GM12801 (cell line): Measurements from ENCODE around the gene SUCLG2.

ENCODE experiments used
- TF ChIP-seq, protein P1 (sequence below): IDR thresholded peaks from one replicate; pipeline ENCODE4 v1.5.1; 2011; ENCODE audit warnings: control low read depth; ENCODE audit not compliant: insufficient read length; ENCODE audit errors: extremely low read depth

The SUCLG2 gene

DNA sequence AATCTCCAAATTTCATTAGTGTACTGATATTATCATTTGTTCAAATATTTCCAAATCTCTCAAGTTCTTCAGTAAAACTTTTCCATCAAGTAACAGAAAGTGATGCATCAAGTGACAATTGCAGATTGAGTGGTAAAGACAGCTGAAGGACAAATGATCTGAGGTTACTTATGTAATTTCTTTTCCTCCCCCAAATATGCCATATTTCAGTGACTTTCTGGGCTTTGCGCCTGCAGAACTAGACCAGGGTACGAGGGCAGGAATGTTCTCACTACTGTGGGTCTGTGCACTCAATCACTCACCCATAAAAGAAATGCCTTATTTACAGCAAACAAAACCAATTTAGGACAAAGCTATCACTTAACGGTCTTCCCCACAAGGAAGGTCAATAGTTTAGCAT is 4.7 kb downstream of the SUCLG2 start:
- TF ChIP-seq, protein P1, sequence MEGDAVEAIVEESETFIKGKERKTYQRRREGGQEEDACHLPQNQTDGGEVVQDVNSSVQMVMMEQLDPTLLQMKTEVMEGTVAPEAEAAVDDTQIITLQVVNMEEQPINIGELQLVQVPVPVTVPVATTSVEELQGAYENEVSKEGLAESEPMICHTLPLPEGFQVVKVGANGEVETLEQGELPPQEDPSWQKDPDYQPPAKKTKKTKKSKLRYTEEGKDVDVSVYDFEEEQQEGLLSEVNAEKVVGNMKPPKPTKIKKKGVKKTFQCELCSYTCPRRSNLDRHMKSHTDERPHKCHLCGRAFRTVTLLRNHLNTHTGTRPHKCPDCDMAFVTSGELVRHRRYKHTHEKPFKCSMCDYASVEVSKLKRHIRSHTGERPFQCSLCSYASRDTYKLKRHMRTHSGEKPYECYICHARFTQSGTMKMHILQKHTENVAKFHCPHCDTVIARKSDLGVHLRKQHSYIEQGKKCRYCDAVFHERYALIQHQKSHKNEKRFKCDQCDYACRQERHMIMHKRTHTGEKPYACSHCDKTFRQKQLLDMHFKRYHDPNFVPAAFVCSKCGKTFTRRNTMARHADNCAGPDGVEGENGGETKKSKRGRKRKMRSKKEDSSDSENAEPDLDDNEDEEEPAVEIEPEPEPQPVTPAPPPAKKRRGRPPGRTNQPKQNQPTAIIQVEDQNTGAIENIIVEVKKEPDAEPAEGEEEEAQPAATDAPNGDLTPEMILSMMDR, result no peak

DNA sequence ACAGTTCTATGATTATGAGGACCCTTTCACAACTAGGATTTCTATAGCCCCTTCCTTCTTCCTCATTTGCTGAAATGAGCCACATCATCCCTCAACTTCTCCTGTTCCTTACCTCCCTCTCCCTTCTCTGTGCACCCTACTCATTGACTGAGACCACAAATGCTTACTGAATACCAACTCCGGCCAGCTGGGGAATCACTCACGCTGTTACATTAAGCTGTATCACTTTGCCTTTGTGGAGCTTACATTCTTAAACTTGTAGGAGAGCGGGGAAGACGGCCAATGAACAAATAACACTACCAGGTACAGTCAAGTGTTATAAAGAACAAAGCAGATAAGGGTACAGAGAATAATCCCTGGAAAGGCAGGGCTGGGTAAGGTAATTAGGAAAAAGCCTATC is 5.7 kb downstream of the SUCLG2 start:
- TF ChIP-seq, protein P1, result no peak

DNA sequence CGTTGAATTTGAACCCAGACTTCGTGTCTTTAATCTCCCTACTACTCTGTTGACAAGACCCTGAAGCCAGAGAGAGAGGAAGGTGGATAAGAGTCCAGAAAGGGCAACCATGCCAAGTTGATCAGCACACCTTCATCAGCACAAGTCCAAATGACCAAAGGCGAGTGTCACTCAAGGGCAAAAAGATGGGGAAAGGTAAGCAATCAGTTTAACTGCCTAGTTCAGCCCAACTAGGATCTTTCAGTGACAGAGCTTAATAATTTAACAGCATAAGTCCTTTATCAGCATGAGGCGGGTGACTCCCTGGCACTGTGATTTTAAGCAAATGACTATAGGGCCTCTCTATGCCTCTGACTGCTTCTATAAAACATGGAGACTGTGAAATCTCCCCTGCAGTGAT is 6.2 kb downstream of the SUCLG2 start:
- TF ChIP-seq, protein P1, result no peak

DNA sequence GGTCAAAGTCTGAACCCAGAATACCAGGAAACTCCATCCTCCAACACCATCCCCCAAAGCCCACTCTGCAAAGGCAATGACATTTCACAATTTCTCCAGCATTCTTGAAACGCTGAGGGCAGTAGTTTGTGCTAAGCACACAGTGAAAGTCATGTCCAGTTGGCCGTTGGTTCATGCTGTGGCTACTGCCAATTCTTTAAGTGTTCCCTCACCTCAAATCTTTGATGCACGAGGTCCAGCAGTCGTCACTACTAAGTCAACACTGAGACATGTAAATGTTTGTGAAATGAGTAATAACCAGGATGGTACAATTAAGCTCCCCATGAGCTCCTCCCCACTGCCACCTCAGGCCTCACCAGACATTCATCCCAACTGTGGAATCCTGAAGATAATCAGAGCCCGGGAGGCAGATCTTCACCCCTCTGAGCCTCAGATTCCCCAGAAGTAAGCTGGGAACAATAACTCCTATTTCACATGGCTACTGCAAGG is 7.0 kb downstream of the SUCLG2 start:
- TF ChIP-seq, protein P1, result no peak

DNA sequence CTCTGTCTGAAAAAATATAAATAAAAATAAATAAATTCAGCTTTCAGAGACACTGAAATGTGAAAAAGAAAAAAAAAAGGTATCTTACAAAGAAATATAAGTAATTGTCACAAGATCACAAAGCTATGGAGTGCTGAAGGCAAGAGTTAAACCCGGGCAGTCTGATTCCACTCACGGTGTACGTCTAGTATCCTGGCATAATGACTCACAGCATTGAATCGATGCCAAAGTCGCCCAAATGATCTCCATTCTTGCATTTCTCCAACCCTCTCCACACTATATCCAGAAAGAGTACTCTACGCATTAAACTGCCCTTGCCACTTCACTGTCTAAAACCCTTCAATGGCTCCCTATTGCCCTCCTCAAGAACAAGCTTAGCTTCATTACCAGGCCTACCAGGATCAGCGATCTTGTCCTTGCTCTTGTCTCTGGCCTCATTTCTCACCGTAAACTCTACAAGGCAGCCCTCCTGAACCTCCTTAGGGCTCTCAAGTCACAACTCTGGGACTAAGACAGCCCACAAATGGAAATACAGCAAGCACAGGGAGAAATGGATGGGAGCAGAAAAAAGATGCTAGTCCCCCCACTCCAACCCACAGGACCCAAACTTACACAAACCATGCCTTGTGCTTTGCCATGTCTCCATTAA is 7.7 kb downstream of the SUCLG2 start:
- TF ChIP-seq, protein P1, result no peak

DNA sequence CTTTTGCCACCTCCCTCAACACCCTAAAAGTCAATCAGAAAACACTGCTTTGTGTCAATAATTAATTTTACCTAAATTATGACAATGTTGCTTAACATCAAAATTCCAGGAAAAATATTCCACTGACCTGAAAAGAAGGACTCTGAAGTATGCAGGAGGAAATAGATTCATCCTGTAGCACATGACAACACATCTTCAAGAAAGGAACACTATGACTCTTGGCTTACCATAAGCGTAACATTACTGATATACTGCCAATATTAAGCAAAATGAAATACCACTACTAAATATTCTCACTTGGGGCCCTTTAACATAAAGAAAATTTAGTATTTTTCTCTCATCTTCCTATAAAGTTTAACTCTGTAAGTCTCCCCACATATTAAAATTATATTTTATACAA is 9.6 kb downstream of the SUCLG2 start:
- TF ChIP-seq, protein P1, result no peak

DNA sequence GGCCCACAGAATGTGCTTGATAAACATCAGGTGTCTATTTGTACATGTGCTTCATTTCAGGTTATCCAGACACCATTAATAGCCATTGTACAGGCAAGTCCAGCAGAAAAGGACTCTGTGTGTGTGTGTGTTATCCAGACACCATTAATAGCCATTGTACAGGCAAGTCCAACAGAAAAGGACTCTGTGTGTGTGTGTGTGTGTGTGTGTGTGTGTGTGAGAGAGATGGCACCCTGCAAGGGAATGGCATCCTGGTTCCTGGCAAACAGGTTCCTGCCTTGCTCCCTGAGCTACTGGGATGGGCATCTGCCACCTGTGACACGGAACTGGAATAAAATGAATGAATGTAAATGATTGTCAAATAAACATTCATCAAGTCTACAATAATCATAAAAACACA is 11.7 kb downstream of the SUCLG2 start:
- TF ChIP-seq, protein P1, result no peak

DNA sequence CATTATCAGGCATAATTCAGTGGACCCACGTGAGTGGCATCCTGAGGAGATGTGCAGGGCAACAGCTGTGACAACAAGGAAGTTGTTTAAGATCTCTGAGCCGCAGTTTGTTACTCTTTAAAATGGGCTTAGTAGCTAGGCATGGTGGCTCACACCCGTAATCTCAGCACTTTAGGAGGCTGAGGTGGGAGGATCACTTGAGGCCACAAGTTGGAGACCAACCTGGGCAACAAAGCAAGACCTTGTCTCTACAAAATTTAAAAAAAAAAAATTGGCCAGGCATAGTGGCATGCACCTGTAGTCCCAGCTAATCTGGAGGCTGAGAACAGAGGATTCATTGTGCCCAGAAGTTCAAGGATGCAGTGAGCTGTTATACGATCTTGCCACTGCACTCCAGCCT is 12.2 kb downstream of the SUCLG2 start:
- TF ChIP-seq, protein P1, result no peak
